Activated T-helper 1 cell treated with anti-CD3 and anti-CD28 coated beads, Interleukin-12 subunit alpha, Interleukin-12 subunit beta, Interleukin-2, Interleukin-4 antibody, amounts not matched to agents 30 ng/mL and 10 ng/mL and 1 ng/mL, durations not matched to agents 14 hours and 24 hours and 36 hours (primary cell): ENCODE results near the gene CHST12. TPM values are rescaled to one million over a fixed set of nuclear protein-coding genes. Genes with fewer than 3 reads are reported as not detected.

Experiments
- DNase-seq: peaks from one replicate; pipeline ENCODE4 v3.0.0; 2021; ENCODE audit warnings: low spot score
- H3K27ac Mint-ChIP-seq: one replicate; pipeline ENCODE4 v1.8.0; 2021; ENCODE audit warnings: mild to moderate bottlenecking, mixed read lengths
- H3K27me3 Mint-ChIP-seq: one replicate; pipeline ENCODE4 v1.8.0; 2022; ENCODE audit warnings: mild to moderate bottlenecking, moderate library complexity, mixed read lengths; ENCODE audit not compliant: insufficient read depth
- H3K36me3 Mint-ChIP-seq: one replicate; pipeline ENCODE4 v1.8.0; 2021; ENCODE audit warnings: low read depth, mixed read lengths
- H3K4me1 Mint-ChIP-seq: one replicate; pipeline ENCODE4 v1.8.0; 2021; ENCODE audit warnings: low read depth, mixed read lengths
- H3K4me3 Mint-ChIP-seq: one replicate; pipeline ENCODE4 v1.8.0; 2021; ENCODE audit warnings: mild to moderate bottlenecking, moderate library complexity, mixed read lengths
- H3K9me3 Mint-ChIP-seq: one replicate; pipeline ENCODE4 v1.8.0; 2021; ENCODE audit warnings: mixed read lengths
- intact Hi-C: fragments of 100-400 bp; cut with micrococcal nuclease; formaldehyde crosslinking; loops from one replicate; pipeline ENCODE4 v1.15.1; 2024
- total RNA-seq: library from RNA; stranded (reverse); gene quantifications from 2 replicates; pipeline ENCODE4 v1.2.3, GENCODE V29; 2022

CHST12 gene
- total RNA-seq, 1 donor from 2014 or later, result 9.9 TPM

GRCh38 chr7:2437537-2438148 is 34.2 kb downstream of the CHST12 start:
- no peak overlapping the region for H3K4me3 Mint-ChIP-seq
- H3K27me3 Mint-ChIP-seq, result no peaks in the 10 kb centered on the region
- DNase-seq, result no peak
- no peaks in the 10 kb centered on the region for H3K4me1 Mint-ChIP-seq
- intact Hi-C loops, result no loop called here
- no peaks in the 10 kb centered on the region for H3K9me3 Mint-ChIP-seq
- H3K36me3 Mint-ChIP-seq, result peaks cover 16% of the 10 kb centered on the region
- no peak overlapping the region for H3K27ac Mint-ChIP-seq

- H3K27ac Mint-ChIP-seq, result no peak overlapping the region
- H3K4me3 Mint-ChIP-seq, result no peak overlapping the region
- no peaks in the 10 kb centered on the region for H3K4me1 Mint-ChIP-seq
- no peaks in the 10 kb centered on the region for H3K9me3 Mint-ChIP-seq
- intact Hi-C loops, result no loop called here
- H3K36me3 Mint-ChIP-seq, result peaks cover 16% of the 10 kb centered on the region
- no peak for DNase-seq
- no peaks in the 10 kb centered on the region for H3K27me3 Mint-ChIP-seq
Observed at GRCh38 chr7:2438186-2438585, 34.8 kb downstream of the CHST12 start.

- intact Hi-C loops, result no loop called here
- Mint-ChIP-seq H3K9me3 (no peaks in the 10 kb centered on the region), H3K36me3 (peaks cover 16% of the 10 kb centered on the region), H3K27me3 (no peaks in the 10 kb centered on the region), H3K4me3 (no peak overlapping the region), H3K27ac (no peak overlapping the region), H3K4me1 (no peaks in the 10 kb centered on the region)
- no peak for DNase-seq
Observed at GRCh38 chr7:2438775-2439174, 35.4 kb downstream of the CHST12 start.

GRCh38 chr7:2440608-2441245 is 37.3 kb downstream of the CHST12 start:
- Mint-ChIP-seq H3K36me3 (peaks cover 15% of the 10 kb centered on the region), H3K27ac (no peak overlapping the region), H3K4me1 (no peaks in the 10 kb centered on the region), H3K27me3 (no peaks in the 10 kb centered on the region), H3K4me3 (no peak overlapping the region), H3K9me3 (no peaks in the 10 kb centered on the region)
- no peak for DNase-seq
- intact Hi-C loops, result no loop called here

- H3K27ac Mint-ChIP-seq, result no peak overlapping the region
- H3K4me3 Mint-ChIP-seq, result no peak overlapping the region
- no peaks in the 10 kb centered on the region for H3K9me3 Mint-ChIP-seq
- H3K4me1 Mint-ChIP-seq, result no peaks in the 10 kb centered on the region
- H3K27me3 Mint-ChIP-seq, result no peaks in the 10 kb centered on the region
- intact Hi-C loops, result no loop called here
- H3K36me3 Mint-ChIP-seq, result peaks cover 15% of the 10 kb centered on the region
- DNase-seq, result no peak
Observed at GRCh38 chr7:2441430-2442058, 38.1 kb downstream of the CHST12 start.

- no peak overlapping the region for H3K4me3 Mint-ChIP-seq
- peaks cover 15% of the 10 kb centered on the region for H3K36me3 Mint-ChIP-seq
- intact Hi-C loops, result no loop called here
- DNase-seq, result no peak
- no peaks in the 10 kb centered on the region for H3K27me3 Mint-ChIP-seq
- no peaks in the 10 kb centered on the region for H3K4me1 Mint-ChIP-seq
- no peaks in the 10 kb centered on the region for H3K9me3 Mint-ChIP-seq
- no peak overlapping the region for H3K27ac Mint-ChIP-seq
Observed at GRCh38 chr7:2443491-2443890, 40.1 kb downstream of the CHST12 start.

GRCh38 chr7:2444476-2444875 is 41.1 kb downstream of the CHST12 start:
- H3K27me3 Mint-ChIP-seq, result peaks cover under 1% of the 10 kb centered on the region
- H3K4me1 Mint-ChIP-seq, result no peaks in the 10 kb centered on the region
- H3K4me3 Mint-ChIP-seq, result no peak overlapping the region
- no peaks in the 10 kb centered on the region for H3K9me3 Mint-ChIP-seq
- peaks cover 10% of the 10 kb centered on the region for H3K36me3 Mint-ChIP-seq
- intact Hi-C loops, result no loop called here
- DNase-seq, result no peak
- H3K27ac Mint-ChIP-seq, result no peak overlapping the region

- Mint-ChIP-seq H3K27ac (no peak overlapping the region), H3K36me3 (peaks cover 8% of the 10 kb centered on the region), H3K4me1 (no peaks in the 10 kb centered on the region), H3K4me3 (no peak overlapping the region), H3K9me3 (no peaks in the 10 kb centered on the region), H3K27me3 (peaks cover 2% of the 10 kb centered on the region)
- DNase-seq, result no peak
- intact Hi-C loops, result no loop called here
Observed at GRCh38 chr7:2445047-2445446, 41.6 kb downstream of the CHST12 start.

GRCh38 chr7:2445898-2446555 is 42.6 kb downstream of the CHST12 start:
- Mint-ChIP-seq H3K4me3 (no peak overlapping the region), H3K4me1 (no peaks in the 10 kb centered on the region), H3K27ac (no peak overlapping the region), H3K9me3 (no peaks in the 10 kb centered on the region), H3K27me3 (peaks cover 2% of the 10 kb centered on the region), H3K36me3 (peaks cover 5% of the 10 kb centered on the region)
- no peak for DNase-seq
- intact Hi-C loops, result no loop called here

- no peaks in the 10 kb centered on the region for H3K4me1 Mint-ChIP-seq
- DNase-seq, result no peak
- peaks cover 5% of the 10 kb centered on the region for H3K36me3 Mint-ChIP-seq
- H3K27me3 Mint-ChIP-seq, result peaks cover 4% of the 10 kb centered on the region
- no peak overlapping the region for H3K27ac Mint-ChIP-seq
- H3K4me3 Mint-ChIP-seq, result no peak overlapping the region
- intact Hi-C loops, result no loop called here
- H3K9me3 Mint-ChIP-seq, result no peaks in the 10 kb centered on the region
Observed at GRCh38 chr7:2446676-2447075, 43.3 kb downstream of the CHST12 start.

- H3K36me3 Mint-ChIP-seq, result no peaks in the 10 kb centered on the region
- H3K9me3 Mint-ChIP-seq, result no peaks in the 10 kb centered on the region
- intact Hi-C loops, result loop anchor here (1.0 to 5.0 kb wide), 3 partner anchors 19 to 231 kb away; partner anchors contain the start of genes BRAT1 and IQCE
- no peak overlapping the region for H3K4me3 Mint-ChIP-seq
- H3K27me3 Mint-ChIP-seq, result peaks cover 9% of the 10 kb centered on the region
- H3K27ac Mint-ChIP-seq, result no peak overlapping the region
- no peak for DNase-seq
- H3K4me1 Mint-ChIP-seq, result no peaks in the 10 kb centered on the region
Observed at GRCh38 chr7:2450198-2451107, 47.0 kb downstream of the CHST12 start.
